ENCODE measurements around the gene GJA9. TPM values are rescaled to one million over a fixed set of nuclear protein-coding genes. Genes with fewer than 3 reads are reported as not detected.

The GJA9 gene
- not detected for total RNA-seq
- polyA plus RNA-seq, result not detected
- long read RNA-seq, donor 1, result 0 reads
- long read RNA-seq, donor 2, partial matches to known transcripts, result 0 of 1 reads
- long read RNA-seq, donor 2, other reads (novel, unspliced or antisense), result 0 of 1 reads
- long read RNA-seq, donor 3, result 0 reads

GRCh38 chr1:38881487-38881886, at the start of gene GJA9:
Gene GJA9 (minus strand): TSS chr1:38881587. CDS start chr1:38876098, 5,489 bp downstream.
- Histone ChIP-seq H3K4me3 (no peak within 1 kb of the TSS), H3K9me3 (no peaks in the 10 kb centered on the region), H3K4me1 (ENCODE audit: insufficient read depth) (no peaks in the 10 kb centered on the region), H3K27ac (no peak within 1 kb of the TSS), H3K27me3 (no peaks in the 10 kb centered on the region), H3K36me3 (no peaks in the 10 kb centered on the region)
- intact Hi-C loops (cut with DNase I), result no loop called here
- TF ChIP-seq POLR2A (IDR thresholded peaks at IDR 0.05) (no peak), CTCF (IDR thresholded peaks at IDR 0.05) (no peak), EP300 (IDR thresholded peaks at IDR 0.05) (no peak)
- no peak for DNase-seq

GRCh38 chr1:38929476-38929875, 48.1 kb upstream of the GJA9 start:
- DNase-seq, result no peak
- TF ChIP-seq EP300 (IDR thresholded peaks at IDR 0.05) (no peak), CTCF (IDR thresholded peaks at IDR 0.05) (no peak), POLR2A (IDR thresholded peaks at IDR 0.05) (no peak)
- 60 to 71% (median 71%) methylated on average over 6 of the region's 6 CpGs for WGBS, 3 donors
- intact Hi-C loops (cut with DNase I), result no loop called here
- Histone ChIP-seq H3K4me3 (no peak overlapping the region), H3K4me1 (ENCODE audit: insufficient read depth) (no peaks in the 10 kb centered on the region), H3K36me3 (no peaks in the 10 kb centered on the region), H3K27me3 (no peaks in the 10 kb centered on the region), H3K27ac (no peak overlapping the region), H3K9me3 (no peaks in the 10 kb centered on the region)

- no peak overlapping the region for H3K27ac ChIP-seq
- WGBS, 3 donors, result 87 to 89% (median 87%) methylated on average over 8 of the region's 8 CpGs
- no peak for DNase-seq
- TF ChIP-seq CTCF (IDR thresholded peaks at IDR 0.05) (no peak), EP300 (IDR thresholded peaks at IDR 0.05) (no peak), POLR2A (IDR thresholded peaks at IDR 0.05) (no peak)
- no peaks in the 10 kb centered on the region for H3K27me3 ChIP-seq
- H3K4me3 ChIP-seq, result no peak overlapping the region
- intact Hi-C loops (cut with DNase I), result no loop called here
- H3K36me3 ChIP-seq, result no peaks in the 10 kb centered on the region
- H3K9me3 ChIP-seq, result no peaks in the 10 kb centered on the region
- no peaks in the 10 kb centered on the region for H3K4me1 ChIP-seq (ENCODE audit: insufficient read depth)
These were observed 47.7 kb upstream of the GJA9 start for GRCh38 chr1:38929054-38929453.

- Histone ChIP-seq H3K36me3 (no peaks in the 10 kb centered on the region), H3K27ac (no peak overlapping the region), H3K9me3 (no peaks in the 10 kb centered on the region), H3K27me3 (no peaks in the 10 kb centered on the region), H3K4me3 (no peak overlapping the region), H3K4me1 (ENCODE audit: insufficient read depth) (no peaks in the 10 kb centered on the region)
- WGBS, 3 donors, result 93 to 97% (median 94%) methylated on average over 3 of the region's 3 CpGs
- no peak for DNase-seq
- intact Hi-C loops (cut with DNase I), result no loop called here
- TF ChIP-seq CTCF (IDR thresholded peaks at IDR 0.05), result no peak
- no peak for TF ChIP-seq POLR2A (IDR thresholded peaks at IDR 0.05)
- no peak for TF ChIP-seq EP300 (IDR thresholded peaks at IDR 0.05)
These were observed 44.7 kb upstream of the GJA9 start for GRCh38 chr1:38926091-38926490.
